Hippocampal formation (tissue), 2 donors: ENCODE results near the gene SPAG8.

Experiments
- DNase-seq, 2 donors: peaks; one replicate each; lab custom pipeline; 2025; lab: John Stamatoyannopoulos, UW

Gene SPAG8

DNA sequence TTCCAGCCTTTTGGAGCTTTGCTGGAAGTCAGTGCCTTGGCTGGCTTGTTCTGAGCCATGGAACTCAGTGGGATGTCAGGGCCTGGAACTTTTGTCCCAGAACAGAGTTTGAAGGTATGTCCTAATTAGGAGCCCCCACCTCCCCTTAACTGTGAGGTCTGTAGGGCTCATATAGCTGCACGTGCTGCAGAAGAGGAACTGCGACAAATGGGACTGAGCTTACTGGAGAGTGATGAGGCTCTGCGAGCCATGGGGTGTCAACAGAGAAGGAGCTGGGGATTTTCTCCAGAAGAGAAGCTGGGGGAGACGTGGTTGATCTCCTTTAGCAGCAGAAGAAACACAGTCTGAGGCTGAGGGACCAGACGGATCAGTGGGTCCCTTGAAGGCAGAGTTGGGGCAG, 27.9 kb upstream of the SPAG8 start:
- DNase-seq = no peak

GRCh38 chr9:35836595-35836994, 24.5 kb upstream of the SPAG8 start:
- no peak for DNase-seq

DNA sequence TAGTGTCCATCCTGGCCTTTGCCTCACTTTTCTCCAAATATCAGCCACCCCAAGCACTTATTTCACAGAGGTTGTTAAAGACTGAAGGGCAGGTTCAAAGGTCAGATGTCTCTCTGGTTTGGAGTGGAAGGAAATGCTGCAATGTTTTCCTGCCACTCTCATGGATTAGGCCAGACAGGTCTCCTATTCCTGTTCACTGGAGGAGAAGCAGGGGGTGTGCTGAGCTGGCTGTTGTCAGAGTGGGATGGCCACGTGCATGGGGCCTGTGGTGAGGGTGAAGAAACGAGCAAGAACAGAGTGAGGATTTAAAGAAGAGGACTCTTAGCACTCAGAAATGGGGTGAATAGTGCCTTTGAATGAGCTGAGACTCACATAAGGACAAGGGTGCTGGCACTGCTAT, 23.7 kb upstream of the SPAG8 start:
- DNase-seq = no peak

GRCh38 chr9:35835216-35835632, 23.2 kb upstream of the SPAG8 start:
- no peak for DNase-seq

DNA sequence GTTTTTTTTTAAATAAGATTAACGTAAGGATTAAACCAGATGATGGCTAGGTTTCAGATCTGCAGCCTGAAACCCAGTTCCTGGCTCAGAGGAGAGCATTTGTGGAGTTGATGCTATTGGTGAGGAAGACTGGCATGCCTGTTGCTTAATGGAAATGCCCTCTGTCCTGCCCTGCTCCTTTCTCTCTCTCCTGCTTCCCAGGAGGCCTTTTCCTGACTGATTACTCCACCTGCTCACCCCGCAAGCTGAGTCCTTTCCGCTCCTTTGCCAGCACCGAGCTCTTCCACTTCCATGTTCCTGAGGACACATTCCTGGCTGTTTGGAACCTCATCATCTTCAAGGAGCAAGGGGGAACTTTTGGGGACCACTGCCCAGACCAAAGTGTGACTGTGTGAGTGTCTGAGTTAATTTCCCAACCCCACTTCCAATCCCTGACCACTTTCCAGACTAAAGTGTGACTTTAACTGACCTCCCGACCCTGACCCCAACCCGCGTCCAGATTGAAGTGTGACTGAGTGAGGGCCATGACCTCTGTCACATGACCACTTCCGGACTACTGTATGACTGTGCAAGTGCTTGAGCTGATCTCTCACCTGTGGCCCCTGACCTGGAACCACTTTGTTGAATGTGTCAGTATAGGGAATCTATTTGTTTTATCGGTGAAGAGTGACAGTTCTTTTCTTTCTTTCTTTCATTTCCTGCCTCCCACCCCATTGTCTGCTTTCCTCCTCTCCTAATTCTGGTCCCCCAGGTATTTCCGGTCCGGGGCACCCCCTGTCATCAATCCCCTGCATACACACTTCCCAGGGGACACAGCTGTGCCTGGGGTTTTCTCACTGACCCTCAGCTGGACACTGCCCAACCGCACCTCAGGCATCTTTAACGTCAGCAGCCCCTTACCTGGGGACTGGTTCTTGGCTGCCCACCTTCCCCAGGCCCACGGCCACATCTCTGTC, 22.5 kb upstream of the SPAG8 start:
- DNase-seq = no peak

- no peak for DNase-seq
Observed at GRCh38 chr9:35832814-35833213, 20.8 kb upstream of the SPAG8 start.

GRCh38 chr9:35831040-35831439, 19.0 kb upstream of the SPAG8 start:
- DNase-seq = no peak

DNA sequence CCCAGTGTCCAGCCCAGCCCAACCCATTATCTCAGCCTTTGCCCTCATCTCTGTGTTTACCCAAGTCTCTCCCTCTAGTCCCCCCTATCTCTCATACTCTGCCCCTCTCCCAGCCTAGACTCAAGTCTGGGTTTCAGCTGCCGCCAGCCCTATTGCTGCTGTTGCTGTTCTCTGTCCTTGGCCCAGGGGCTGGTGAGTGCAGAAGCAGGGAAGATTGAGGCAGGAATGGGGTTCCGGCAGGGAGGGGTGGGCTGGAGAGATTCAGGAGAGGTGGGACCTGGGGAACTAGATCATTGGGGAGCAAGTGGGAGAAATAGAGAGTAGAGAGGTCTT, 17.7 kb upstream of the SPAG8 start:
- no peak for DNase-seq

DNA sequence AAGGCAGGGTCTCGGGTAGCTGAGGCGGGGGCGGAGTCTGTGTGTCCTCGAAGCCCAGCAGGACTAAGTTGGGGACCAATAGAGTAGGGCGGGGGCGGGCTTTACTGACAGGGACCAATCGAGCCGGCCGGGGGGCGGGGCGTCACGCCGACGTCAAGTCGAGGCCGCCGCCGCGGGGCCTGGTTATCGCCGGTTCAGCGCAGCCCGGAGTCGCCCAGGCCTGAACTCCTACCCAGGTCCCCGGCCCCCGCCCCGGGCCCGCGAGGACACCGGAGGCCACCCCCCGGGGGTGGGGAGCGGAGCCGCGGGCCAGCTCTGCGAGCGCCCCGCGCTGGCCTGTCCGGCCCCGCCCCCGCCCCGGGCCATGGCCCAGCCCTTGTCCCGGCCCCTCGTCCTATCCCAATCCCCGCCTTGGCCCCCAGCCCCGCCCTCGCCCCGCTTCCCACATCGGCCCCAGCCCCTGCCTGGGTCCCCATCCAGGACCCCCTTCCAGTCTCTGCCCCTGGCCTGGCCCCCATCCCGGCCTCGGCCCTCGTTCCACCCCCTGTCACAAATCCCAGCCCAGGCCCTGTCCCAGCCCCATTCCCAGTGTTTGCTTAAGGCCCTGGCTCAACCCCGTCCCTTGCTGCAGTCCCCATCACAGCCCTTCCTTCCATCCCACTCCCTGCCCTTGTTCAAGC, 17.2 kb upstream of the SPAG8 start, which contains the start of gene TMEM8B:
TSS of gene TMEM8B (plus strand) at position 145 of the 680 bp plus-strand sequence. CDS start at position 365, 220 bp downstream.
- DNase-seq = peak; percentile 89 to 91

GRCh38 chr9:35828716-35829083, 16.6 kb upstream of the SPAG8 start, which contains the start of gene FAM221B:
TSS of gene FAM221B (minus strand) at chr9:35828732. CDS start at chr9:35826161, 2,571 bp downstream.
- no peak for DNase-seq

GRCh38 chr9:35827486-35827885, 15.4 kb upstream of the SPAG8 start:
- no peak for DNase-seq

- peak; percentile 18 to 47 for DNase-seq
Observed at GRCh38 chr9:35826071-35826701, 14.1 kb upstream of the SPAG8 start.

- no peak for DNase-seq
Observed at GRCh38 chr9:35822926-35823325, 10.9 kb upstream of the SPAG8 start.

DNA sequence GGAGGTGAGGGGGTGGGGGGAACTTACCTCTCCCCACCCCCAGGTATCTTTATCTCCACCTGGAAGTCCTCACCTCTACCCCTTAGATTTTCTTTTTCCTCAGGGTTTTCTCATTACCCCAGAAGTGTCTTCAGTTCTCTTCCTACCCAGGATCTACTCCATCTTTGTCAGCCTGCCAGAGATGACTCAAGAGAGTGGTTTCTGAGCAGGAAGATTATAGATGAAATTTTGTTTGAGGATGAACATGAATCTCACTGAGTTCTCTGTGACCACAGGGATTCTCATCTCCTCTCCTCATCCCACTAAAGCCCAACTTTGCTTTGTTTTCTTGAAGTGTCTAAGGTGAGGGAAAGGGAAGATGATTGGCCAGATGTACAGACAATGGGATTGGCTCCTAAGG, 8.0 kb upstream of the SPAG8 start:
- DNase-seq = no peak

DNA sequence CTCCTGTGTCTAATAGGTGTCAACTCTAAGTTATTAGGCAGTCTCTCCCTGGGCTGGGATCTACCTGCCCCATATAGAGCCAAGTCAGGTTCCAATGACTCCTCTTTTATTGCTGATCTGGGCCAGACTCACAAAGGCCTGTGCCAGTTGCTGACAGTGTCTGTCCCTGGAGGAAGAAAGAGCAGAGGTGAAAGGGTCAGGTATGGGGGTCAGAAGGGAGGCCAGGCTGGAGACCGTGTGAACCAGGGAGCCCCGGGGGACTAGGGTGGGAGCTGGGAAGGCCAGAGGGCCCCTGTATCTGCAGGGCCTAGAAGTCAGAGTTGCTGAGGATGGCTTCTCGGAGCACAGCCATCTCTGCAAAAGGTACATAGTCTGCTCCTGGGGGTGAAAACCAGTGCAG, 6.3 kb upstream of the SPAG8 start:
- no peak for DNase-seq

GRCh38 chr9:35816708-35817107, 4.6 kb upstream of the SPAG8 start:
- DNase-seq = no peak

DNA sequence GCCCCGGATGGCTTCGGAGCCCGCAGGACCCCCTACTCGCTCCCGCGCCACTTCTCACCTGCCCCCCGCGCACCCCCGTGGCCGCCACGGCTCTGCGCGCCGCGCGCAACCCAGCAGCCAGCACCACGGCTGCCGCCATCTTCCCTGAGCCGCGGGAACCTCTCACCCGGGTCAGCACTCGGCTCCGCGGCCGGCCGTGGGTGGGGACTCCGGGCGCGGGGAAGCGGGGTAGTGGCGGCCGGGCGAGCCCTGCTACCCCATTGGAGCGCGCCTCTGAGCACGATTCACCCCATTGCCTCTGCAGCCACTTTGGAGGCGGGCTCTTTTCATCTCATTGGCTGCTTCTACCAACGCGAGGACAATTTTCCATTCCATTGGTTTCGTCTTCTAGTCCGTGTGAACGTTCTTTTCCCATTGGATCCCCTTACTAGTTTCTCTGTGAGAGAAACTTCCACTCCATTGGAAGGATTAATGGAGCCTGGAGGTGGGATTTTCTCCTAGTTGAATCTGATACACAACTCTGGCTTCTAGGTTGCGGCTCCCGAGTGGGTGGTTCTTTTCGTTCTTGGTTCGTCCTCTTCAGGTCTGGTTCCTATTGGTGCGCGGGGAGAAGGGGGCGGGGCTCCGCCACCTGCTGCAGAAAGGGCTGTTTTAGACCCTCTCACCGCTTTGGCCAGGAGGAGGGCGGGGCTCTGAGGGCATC, 2.9 kb upstream of the SPAG8 start, which contains the start of gene HINT2:
TSS of gene HINT2 (minus strand) at position 202 of the 703 bp plus-strand sequence. CDS start at position 139, 63 bp downstream.
- peak; percentile 95 to 100 for DNase-seq

DNA sequence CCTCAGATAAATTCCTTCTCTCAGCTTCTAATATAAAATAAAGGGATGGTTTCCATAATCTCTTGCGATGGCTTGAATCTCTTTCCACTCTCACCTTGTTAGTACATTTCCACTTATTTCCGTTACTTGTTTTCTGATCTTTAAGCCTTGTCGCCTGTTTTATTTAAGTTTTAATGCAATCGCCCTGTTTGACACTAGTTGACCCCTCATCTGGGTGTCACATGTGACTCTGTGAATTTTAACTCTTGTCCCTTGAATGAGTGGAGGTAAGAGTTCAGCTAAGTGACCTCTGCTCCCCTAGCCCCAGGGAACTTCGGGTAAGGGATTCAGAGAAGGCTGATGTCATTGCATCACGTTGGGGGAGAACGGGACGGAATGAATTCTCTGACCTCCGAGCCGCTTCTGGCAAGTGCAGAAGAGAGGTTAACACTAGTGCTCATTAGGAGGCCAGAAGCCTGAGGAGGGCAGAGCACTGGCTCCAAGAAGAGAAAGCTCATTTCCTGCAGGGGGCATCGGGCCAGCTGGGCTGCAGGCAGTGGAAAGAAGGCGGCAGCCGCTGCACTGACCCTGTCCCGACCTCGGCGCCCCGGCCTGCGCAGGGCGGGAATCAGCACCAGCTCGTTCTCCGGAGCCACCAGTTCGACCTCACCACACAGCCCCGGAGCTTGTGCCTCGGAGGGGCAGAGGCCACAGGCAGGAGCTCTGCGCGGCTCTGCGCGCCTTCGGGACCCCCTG, 2.2 kb upstream of the SPAG8 start:
- DNase-seq = peak; percentile 37 to 69

GRCh38 chr9:35813434-35814105, 1.5 kb upstream of the SPAG8 start:
- DNase-seq = no peak

- DNase-seq = peak in 1 of 2 donors; percentile 11
Observed at GRCh38 chr9:35811381-35812024, 559 bp downstream of the SPAG8 start.
